Pancreas (tissue), 10 donors: ENCODE measurements around the gene NPHS2. TPM values are rescaled to one million over a fixed set of nuclear protein-coding genes. Genes with fewer than 3 reads are reported as not detected.

Experiments
- ATAC-seq, 4 donors: fragments of 200-7000 bp; cut with Tn5 transposase; one replicate each; pipeline versions ENCODE4 v1.8.0 to v1.9.1; 2020; ENCODE audit warnings: mild to moderate bottlenecking in 4 of 4, moderate library complexity in 4 of 4
- DNase-seq, 6 donors: peaks; one replicate each; pipeline ENCODE4 v3.0.0-alpha.2; 2020
- FAIRE-seq: peaks from 2 replicates; lab custom pipeline; 2012; peaks lifted over from hg19 to GRCh38; lab: Jason Lieb, UNC
- H3K27ac ChIP-seq, 4 donors: fragments of 200-600 bp; sonication (generic); 1 replicate in 3 of 4; 2 replicates in 1 of 4; pipeline versions ENCODE4 v1.5.0 to v1.8.0; 2020
- H3K27me3 ChIP-seq, 4 donors: fragments of 200-600 bp; one replicate each; pipeline ENCODE4 v1.8.0; 2021
- H3K36me3 ChIP-seq, 3 donors: fragments of 200-600 bp; sonication (generic) in 1 of 3; one replicate each; pipeline versions ENCODE4 v1.5.0 to v1.8.0; 2020 to 2021
- H3K4me1 ChIP-seq, 3 donors: fragments of 200-600 bp; one replicate each; pipeline ENCODE4 v1.8.0; 2021
- H3K4me3 ChIP-seq, 4 donors: fragments of 200-600 bp; sonication (generic) in 2 of 4; one replicate each; pipeline versions ENCODE4 v1.5.0 to v1.8.0; 2020 to 2021
- H3K9me3 ChIP-seq, 4 donors: fragments of 200-600 bp; one replicate each; pipeline ENCODE4 v1.8.0; 2021
- WGBS, 2 donors: extraction: QIAGEN DNeasy Blood & Tissue Kit; methylation state at CpG; one replicate each; pipeline ENCODE4 v1.1.7; 2013; 5-methylcytosine and 5-hydroxymethylcytosine counted together
- intact Hi-C, 3 donors: fragments of 100-400 bp; cut with DNase I; formaldehyde crosslinking; loops; one replicate each; pipeline versions ENCODE4 v1.11.1 to v1.14.2; 2022
- polyA plus RNA-seq, 2 donors: library from polyadenylated mRNA; stranded (reverse); fragments of 200-250 nt; gene quantifications; one replicate each; pipeline ENCODE4 v1.2.3, GENCODE V29; 2013
- total RNA-seq, 6 donors: library from RNA; stranded (reverse); fragmentation: NEBNext Ultra II Directional in 4 of 6; extraction: Animal tissue kit (Norgen Biotek cat#: 25700) in 4 of 6; gene quantifications; one replicate each; pipeline versions ENCODE4 v1.2.1 to v1.2.4, GENCODE V29; 2021 to 2023
- TF ChIP-seq, protein P1 (sequence below), 4 donors: fragments of 200-600 bp; sonication (generic) in 3 of 4; IDR thresholded peaks; one replicate each; pipeline versions ENCODE4 v1.5.0 to v1.8.0; 2021; ENCODE audit warnings: antibody characterized with exemption in 4 of 4
- donor health status: healthy with polysubstance abuse.
- donor health status: DM: no; HTN: no; CAD: no; lungs with moderate emphysema.
- donor health status: DM: no; HTN: no; CAD: no.
- donor health status: control.
- donor health status: control.
- donor health status: Bipolar disorder and iron deficiency.
- donor health status: DM: yes; HTN: yes; CAD: no.
- donor health status: DM: no; HTN: no; CAD: no.
- donor health status: DM: no; HTN: no; CAD: no.
- donor health status: DM: yes; HTN: yes; CAD: no.

The NPHS2 gene
- total and polyA plus RNA-seq, 8 donors = 0.12 TPM; not detected in 7

DNA sequence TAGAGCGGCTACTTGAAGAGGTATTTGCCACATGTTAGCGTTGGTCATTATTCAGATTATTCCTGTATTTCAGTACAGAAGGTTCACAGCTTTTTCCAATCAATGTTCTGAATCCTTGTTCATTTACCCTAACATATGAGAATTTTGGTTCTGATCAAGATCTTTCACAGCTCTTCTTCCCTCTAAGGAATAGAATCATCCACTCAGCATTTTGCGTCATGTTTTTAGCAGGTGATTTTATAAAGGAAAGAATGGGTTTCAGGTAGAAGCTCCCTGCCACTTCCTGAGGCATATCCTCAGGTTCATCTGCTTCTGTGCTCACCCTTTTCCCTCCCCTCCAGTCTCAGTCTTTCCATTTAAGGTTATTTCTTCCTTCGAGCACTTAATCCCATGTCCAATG, 66.4 kb downstream of the NPHS2 start:
- intact Hi-C loops = no loop called here
- no peaks in the 10 kb centered on the region for H3K36me3 ChIP-seq
- TF ChIP-seq, protein P1, sequence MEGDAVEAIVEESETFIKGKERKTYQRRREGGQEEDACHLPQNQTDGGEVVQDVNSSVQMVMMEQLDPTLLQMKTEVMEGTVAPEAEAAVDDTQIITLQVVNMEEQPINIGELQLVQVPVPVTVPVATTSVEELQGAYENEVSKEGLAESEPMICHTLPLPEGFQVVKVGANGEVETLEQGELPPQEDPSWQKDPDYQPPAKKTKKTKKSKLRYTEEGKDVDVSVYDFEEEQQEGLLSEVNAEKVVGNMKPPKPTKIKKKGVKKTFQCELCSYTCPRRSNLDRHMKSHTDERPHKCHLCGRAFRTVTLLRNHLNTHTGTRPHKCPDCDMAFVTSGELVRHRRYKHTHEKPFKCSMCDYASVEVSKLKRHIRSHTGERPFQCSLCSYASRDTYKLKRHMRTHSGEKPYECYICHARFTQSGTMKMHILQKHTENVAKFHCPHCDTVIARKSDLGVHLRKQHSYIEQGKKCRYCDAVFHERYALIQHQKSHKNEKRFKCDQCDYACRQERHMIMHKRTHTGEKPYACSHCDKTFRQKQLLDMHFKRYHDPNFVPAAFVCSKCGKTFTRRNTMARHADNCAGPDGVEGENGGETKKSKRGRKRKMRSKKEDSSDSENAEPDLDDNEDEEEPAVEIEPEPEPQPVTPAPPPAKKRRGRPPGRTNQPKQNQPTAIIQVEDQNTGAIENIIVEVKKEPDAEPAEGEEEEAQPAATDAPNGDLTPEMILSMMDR (IDR thresholded peaks at IDR 0.05) = no peak
- no peak overlapping the region for H3K27ac ChIP-seq
- FAIRE-seq (no peak), ATAC-seq (no peak), DNase-seq (no peak)
- no peaks in the 10 kb centered on the region for H3K9me3 ChIP-seq
- H3K4me3 ChIP-seq = no peak overlapping the region
- WGBS, 2 donors = 70 to 79% methylated on average over 4 of the region's 4 CpGs
- no peaks in the 10 kb centered on the region for H3K27me3 ChIP-seq
- no peaks in the 10 kb centered on the region for H3K4me1 ChIP-seq

GRCh38 chr1:179506199-179506598, 69.5 kb downstream of the NPHS2 start:
- 86 to 88% methylated on average over 6 of the region's 6 CpGs for WGBS, 2 donors
- FAIRE-seq = no peak
- no peak overlapping the region for H3K27ac ChIP-seq

More at GRCh38 chr1:179506199-179506598, 69.5 kb downstream of the NPHS2 start:
- Histone ChIP-seq H3K9me3 (no peaks in the 10 kb centered on the region), H3K36me3 (no peaks in the 10 kb centered on the region), H3K4me1 (no peaks in the 10 kb centered on the region), H3K27me3 (no peaks in the 10 kb centered on the region), H3K4me3 (no peak overlapping the region)
- TF ChIP-seq, protein P1 (IDR thresholded peaks at IDR 0.05) = no peak
- intact Hi-C loops = no loop called here
- DNase-seq (no peak), ATAC-seq (no peak)

Other genes starting within 250 kb of the NPHS2 start
- under 1 TPM in 4 of 6 donors, not detected in 2; 0.09 to 0.42 (median 0.30) TPM for gene AXDND1, start 210.0 kb downstream of the NPHS2 start, total RNA-seq
- under 1 TPM; 0.34 to 0.45 TPM for gene AXDND1, start 210.0 kb downstream of the NPHS2 start, polyA plus RNA-seq
- gene TDRD5, start 15.9 kb upstream of the NPHS2 start, total RNA-seq = under 1 TPM in 5 of 6 donors, not detected in 1; 0.06 to 0.47 (median 0.23) TPM
- 1 to 10 TPM in 1 of 2 donors, under 1 TPM in 1; 0.23 to 1.5 TPM for gene TDRD5, start 15.9 kb upstream of the NPHS2 start, polyA plus RNA-seq
- under 1 TPM in 3 of 6 donors, not detected in 3; 0.06 to 0.18 (median 0.12) TPM for gene FAM163A, start 167.3 kb upstream of the NPHS2 start, total RNA-seq
- gene FAM163A, start 167.3 kb upstream of the NPHS2 start, polyA plus RNA-seq = under 1 TPM; 0.15 to 0.28 TPM